Progenitor cell of endocrine pancreas (in vitro differentiated cells): Measurements from ENCODE around the gene DHRS2. TPM values are rescaled to one million over a fixed set of nuclear protein-coding genes. Genes with fewer than 3 reads are reported as not detected.

ENCODE experiments used
- DNase-seq: peaks from one replicate; pipeline ENCODE4 v3.0.0; 2021; ENCODE audit warnings: low spot score; ENCODE audit not compliant: unreplicated experiment
- H3K27ac Mint-ChIP-seq: 2 replicates; pipeline ENCODE4 v1.8.0; 2021; ENCODE audit warnings: mild to moderate bottlenecking, moderate library complexity, mixed read lengths
- H3K27me3 Mint-ChIP-seq: 2 replicates; pipeline ENCODE4 v1.8.0; 2021; ENCODE audit warnings: mixed read lengths
- H3K36me3 Mint-ChIP-seq: 2 replicates; pipeline ENCODE4 v1.8.0; 2022; ENCODE audit warnings: mixed read lengths; ENCODE audit not compliant: insufficient read depth
- H3K4me1 Mint-ChIP-seq: 2 replicates; pipeline ENCODE4 v1.8.0; 2021; ENCODE audit warnings: low read depth, mixed read lengths
- H3K4me3 Mint-ChIP-seq: 2 replicates; pipeline ENCODE4 v1.8.0; 2021; ENCODE audit warnings: low read depth, mild to moderate bottlenecking, moderate library complexity, mixed read lengths
- H3K9me3 Mint-ChIP-seq: 2 replicates; pipeline ENCODE4 v1.8.0; 2021; ENCODE audit warnings: low read depth, mixed read lengths
- total RNA-seq: library from RNA; stranded (reverse); gene quantifications from 2 replicates; pipeline ENCODE4 v1.2.1, GENCODE V29; 2021
- TF ChIP-seq, protein P1 (sequence below): fragments of 200-600 bp; sonication (generic); IDR thresholded peaks from one replicate; pipeline ENCODE4 v1.5.0; 2021; ENCODE audit warnings: antibody characterized with exemption, mild to moderate bottlenecking; ENCODE audit not compliant: unreplicated experiment

Gene DHRS2
- total RNA-seq, 1 donor from 2014 or later, result 0.77 TPM

DNA sequence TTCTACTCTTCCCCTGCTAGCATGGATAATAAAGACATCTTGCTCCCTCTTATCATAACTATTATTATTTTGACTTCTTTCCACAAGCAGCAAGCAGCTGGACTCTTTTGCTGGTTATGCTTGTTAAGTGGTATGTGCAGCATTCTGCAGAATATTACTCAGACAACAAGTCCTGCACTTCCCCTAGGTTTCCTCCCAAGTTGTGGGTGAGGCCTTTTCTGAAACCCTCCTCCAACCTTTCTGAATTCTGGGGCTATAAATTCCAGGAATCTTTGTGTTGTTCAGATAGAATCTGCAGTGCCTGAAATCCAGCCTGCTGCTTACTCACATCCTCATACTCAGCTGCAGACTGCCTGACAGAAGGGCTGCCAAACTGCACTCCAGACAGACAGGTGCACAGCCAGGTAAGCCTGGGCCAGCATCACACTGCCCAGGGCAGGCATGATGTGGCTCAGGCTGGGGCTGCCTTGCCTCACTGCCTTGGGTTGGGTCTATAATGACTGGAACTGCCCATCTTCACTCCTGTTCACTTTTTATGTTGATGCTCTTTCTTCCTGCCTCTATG, 6.2 kb upstream of the DHRS2 start:
- Mint-ChIP-seq H3K36me3 (no peaks in the 10 kb centered on the region), H3K4me1 (peaks cover 7% of the 10 kb centered on the region), H3K9me3 (peaks cover 5% of the 10 kb centered on the region), H3K27ac (no peak overlapping the region), H3K27me3 (peaks cover 8% of the 10 kb centered on the region), H3K4me3 (no peak overlapping the region)
- TF ChIP-seq, protein P1, sequence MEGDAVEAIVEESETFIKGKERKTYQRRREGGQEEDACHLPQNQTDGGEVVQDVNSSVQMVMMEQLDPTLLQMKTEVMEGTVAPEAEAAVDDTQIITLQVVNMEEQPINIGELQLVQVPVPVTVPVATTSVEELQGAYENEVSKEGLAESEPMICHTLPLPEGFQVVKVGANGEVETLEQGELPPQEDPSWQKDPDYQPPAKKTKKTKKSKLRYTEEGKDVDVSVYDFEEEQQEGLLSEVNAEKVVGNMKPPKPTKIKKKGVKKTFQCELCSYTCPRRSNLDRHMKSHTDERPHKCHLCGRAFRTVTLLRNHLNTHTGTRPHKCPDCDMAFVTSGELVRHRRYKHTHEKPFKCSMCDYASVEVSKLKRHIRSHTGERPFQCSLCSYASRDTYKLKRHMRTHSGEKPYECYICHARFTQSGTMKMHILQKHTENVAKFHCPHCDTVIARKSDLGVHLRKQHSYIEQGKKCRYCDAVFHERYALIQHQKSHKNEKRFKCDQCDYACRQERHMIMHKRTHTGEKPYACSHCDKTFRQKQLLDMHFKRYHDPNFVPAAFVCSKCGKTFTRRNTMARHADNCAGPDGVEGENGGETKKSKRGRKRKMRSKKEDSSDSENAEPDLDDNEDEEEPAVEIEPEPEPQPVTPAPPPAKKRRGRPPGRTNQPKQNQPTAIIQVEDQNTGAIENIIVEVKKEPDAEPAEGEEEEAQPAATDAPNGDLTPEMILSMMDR, result no peak
- DNase-seq, result no peak

DNA sequence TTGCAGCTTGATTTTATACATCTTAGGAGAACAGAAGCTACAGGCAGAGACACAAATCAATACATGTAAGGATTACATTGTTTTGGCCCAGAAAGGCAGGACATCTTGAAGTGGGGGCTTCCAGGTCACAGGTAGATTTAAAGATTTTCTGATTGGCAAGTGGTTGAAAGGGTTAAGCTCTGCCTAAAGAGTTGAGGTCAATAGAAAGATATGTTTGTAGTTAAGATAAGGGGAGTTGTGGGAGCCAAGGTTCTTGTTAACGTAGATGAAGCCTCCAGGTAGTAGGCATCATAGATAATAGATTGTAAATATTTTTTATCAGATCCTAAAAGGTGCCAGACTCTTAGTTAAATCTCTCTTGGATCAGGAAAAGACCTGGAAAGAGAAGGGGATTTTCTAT, 5.5 kb upstream of the DHRS2 start:
- Mint-ChIP-seq H3K4me1 (peaks cover 7% of the 10 kb centered on the region), H3K27ac (no peak overlapping the region), H3K4me3 (no peak overlapping the region), H3K9me3 (no peaks in the 10 kb centered on the region), H3K36me3 (no peaks in the 10 kb centered on the region), H3K27me3 (peaks cover 8% of the 10 kb centered on the region)
- TF ChIP-seq, protein P1, result no peak
- DNase-seq, result no peak

GRCh38 chr14:23631234-23631633, 4.9 kb upstream of the DHRS2 start:
- Mint-ChIP-seq H3K4me1 (peaks cover 7% of the 10 kb centered on the region), H3K9me3 (no peaks in the 10 kb centered on the region), H3K27ac (no peak overlapping the region), H3K4me3 (no peak overlapping the region), H3K36me3 (no peaks in the 10 kb centered on the region), H3K27me3 (peaks cover 8% of the 10 kb centered on the region)
- DNase-seq, result no peak
- TF ChIP-seq, protein P1, result no peak

- TF ChIP-seq, protein P1, result peak; percentile 94
- Mint-ChIP-seq H3K4me3 (no peak overlapping the region), H3K27ac (no peak overlapping the region), H3K27me3 (peaks cover 8% of the 10 kb centered on the region), H3K9me3 (peaks cover under 1% of the 10 kb centered on the region), H3K36me3 (no peaks in the 10 kb centered on the region), H3K4me1 (peaks cover 7% of the 10 kb centered on the region)
- DNase-seq, result peak; percentile 63
Measured at GRCh38 chr14:23631702-23632460, 4.3 kb upstream of the DHRS2 start.

DNA sequence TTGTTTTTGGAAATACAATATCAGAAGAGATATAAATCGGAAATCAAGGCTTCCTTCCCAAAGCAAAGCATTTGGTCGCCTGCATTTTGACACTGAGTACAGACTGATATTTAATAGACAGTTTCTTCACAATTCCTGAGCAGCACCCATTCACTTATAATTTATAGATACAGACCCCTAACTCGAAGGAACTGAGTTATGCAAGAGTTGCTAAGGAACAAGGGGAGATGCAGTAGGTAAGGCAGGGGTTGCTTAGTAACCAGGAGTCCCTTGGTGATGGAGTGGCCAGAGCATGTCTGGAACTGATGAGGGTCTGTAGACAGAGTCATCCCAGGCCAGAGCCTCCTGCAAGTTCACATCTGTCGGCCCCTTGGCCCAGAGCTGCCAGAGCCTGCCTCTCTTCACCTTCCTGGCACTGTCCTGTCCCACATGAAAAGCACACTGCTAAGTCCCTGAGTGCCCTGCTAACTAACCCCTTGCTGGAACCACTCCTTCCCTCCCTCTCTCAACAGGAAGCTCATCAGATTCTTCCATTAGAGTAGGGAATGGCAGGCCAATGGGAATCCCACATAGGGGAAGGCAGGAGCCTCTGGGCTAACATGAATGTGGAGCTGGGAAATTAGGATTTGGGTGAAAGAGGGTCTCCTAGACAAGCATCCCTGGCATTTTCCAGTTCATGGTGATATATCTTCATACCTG, 3.6 kb upstream of the DHRS2 start:
- peaks cover 7% of the 10 kb centered on the region for H3K4me1 Mint-ChIP-seq
- DNase-seq, result no peak
- peaks cover 8% of the 10 kb centered on the region for H3K27me3 Mint-ChIP-seq
- H3K9me3 Mint-ChIP-seq, result peaks cover 4% of the 10 kb centered on the region
- H3K4me3 Mint-ChIP-seq, result no peak overlapping the region
- H3K27ac Mint-ChIP-seq, result no peak overlapping the region
- no peaks in the 10 kb centered on the region for H3K36me3 Mint-ChIP-seq
- TF ChIP-seq, protein P1, result no peak
